BE2C (cell line): ENCODE data around the gene POLDIP2.

ENCODE experiments used
- DNase-seq: peaks from one replicate; pipeline ENCODE4 v3.0.0-alpha.2; 2020
- H3K27me3 ChIP-seq: fragments of 250-450 bp; sonication (Bioruptor Pico); 2 replicates; pipeline ENCODE4 v1.5.1; 2020; ENCODE audit warnings: mild to moderate bottlenecking
- H3K36me3 ChIP-seq: fragments of 250-450 bp; sonication (Bioruptor Pico); 2 replicates; pipeline ENCODE4 v1.5.1; 2020; ENCODE audit warnings: mild to moderate bottlenecking
- H3K4me1 ChIP-seq: fragments of 250-450 bp; sonication (Bioruptor Pico); 2 replicates; pipeline ENCODE4 v1.5.1; 2020
- H3K4me3 ChIP-seq: 2 replicates; pipeline ENCODE4 v1.5.1; 2011; ENCODE audit warnings: low read depth, low read length
- H3K9me3 ChIP-seq: fragments of 250-450 bp; sonication (Bioruptor Pico); 2 replicates; pipeline ENCODE4 v1.5.1; 2020
- TF ChIP-seq, protein P1 (sequence below): IDR thresholded peaks from 2 replicates; pipeline ENCODE4 v1.5.1; 2012; ENCODE audit warnings: mild to moderate bottlenecking, low read depth, low read length

POLDIP2 gene

DNA sequence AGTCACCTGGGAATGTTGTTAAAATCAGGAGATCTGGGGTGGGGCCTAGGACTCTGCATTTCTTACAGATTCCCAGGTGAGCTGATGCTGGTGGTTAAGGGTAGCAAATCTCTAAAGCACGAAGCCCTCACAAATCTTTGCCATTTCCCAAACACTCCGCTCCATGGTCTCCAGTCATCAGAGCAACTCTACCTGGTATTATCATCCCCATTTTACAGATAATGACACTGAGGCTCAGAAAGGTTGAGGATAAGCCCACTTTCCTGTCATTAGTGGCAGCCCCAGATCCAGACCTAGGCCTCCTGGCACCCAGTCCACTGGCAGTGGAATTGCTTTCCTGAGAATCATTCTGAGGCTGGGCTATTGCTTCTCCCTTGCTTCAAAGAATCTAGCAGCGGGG is 39.9 kb upstream of the POLDIP2 start:
- Histone ChIP-seq H3K36me3 (peaks cover 2% of the 10 kb centered on the region; the same call in 1 of the 2 replicates), H3K9me3 (no peaks in the 10 kb centered on the region), H3K27me3 (no peaks in the 10 kb centered on the region), H3K4me3 (no peak overlapping the region), H3K4me1 (no peaks in the 10 kb centered on the region)
- no peak for DNase-seq
- TF ChIP-seq, protein P1, sequence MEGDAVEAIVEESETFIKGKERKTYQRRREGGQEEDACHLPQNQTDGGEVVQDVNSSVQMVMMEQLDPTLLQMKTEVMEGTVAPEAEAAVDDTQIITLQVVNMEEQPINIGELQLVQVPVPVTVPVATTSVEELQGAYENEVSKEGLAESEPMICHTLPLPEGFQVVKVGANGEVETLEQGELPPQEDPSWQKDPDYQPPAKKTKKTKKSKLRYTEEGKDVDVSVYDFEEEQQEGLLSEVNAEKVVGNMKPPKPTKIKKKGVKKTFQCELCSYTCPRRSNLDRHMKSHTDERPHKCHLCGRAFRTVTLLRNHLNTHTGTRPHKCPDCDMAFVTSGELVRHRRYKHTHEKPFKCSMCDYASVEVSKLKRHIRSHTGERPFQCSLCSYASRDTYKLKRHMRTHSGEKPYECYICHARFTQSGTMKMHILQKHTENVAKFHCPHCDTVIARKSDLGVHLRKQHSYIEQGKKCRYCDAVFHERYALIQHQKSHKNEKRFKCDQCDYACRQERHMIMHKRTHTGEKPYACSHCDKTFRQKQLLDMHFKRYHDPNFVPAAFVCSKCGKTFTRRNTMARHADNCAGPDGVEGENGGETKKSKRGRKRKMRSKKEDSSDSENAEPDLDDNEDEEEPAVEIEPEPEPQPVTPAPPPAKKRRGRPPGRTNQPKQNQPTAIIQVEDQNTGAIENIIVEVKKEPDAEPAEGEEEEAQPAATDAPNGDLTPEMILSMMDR: no peak

DNA sequence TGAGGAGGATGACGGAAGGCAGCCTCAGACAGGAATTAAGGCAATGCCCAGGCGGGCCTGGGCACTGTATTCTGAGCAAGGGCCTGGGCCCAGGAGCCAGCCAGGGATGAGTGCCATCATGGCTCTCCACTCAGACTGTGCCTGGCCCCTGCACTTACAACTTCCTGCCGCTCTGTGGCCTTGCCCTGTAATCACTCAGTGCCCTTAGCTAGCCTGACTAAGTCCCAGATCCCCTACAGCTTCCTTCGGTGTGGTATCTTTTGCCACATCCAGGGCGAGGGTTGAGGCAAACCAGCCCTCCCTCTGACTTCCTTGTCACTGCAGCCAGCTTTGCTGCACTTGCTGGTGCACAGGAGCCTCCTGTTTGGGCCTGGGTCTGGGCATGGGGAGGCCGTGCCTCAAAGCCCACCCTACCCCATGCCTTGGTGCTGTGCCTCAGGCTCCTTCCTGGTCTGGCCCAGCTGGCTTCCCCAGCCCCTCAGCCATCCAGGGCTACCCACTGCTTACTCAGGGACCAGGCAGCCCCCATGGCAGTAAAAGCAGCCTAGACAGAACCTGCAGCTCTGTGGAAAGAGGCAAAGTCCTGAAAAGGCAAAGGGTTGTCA is 39.4 kb upstream of the POLDIP2 start:
- Histone ChIP-seq H3K27me3 (no peaks in the 10 kb centered on the region), H3K4me3 (no peak overlapping the region), H3K36me3 (peaks cover 2% of the 10 kb centered on the region; the same call in 1 of the 2 replicates), H3K9me3 (no peaks in the 10 kb centered on the region), H3K4me1 (no peaks in the 10 kb centered on the region)
- TF ChIP-seq, protein P1: no peak
- DNase-seq: no peak

DNA sequence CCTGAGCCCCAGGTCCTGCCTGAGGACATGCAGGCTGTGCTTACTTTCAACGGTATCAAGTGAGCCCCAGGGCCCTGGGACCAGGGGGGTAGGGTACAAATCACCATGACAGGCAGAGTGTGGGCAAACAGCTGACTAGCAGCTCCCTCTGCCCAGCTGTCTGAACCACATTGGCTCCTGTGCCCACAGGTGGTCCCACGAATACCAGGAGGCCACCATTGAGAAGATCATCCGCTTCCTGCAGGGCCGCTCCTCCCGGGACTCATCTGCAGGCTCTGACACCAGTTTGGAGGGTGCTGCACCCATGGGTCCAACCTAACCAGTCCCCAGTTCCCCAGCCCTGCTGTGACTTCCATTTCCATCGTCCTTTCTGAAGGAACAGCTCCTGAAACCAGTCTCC is 38.6 kb upstream of the POLDIP2 start:
- Histone ChIP-seq H3K4me1 (no peaks in the 10 kb centered on the region), H3K9me3 (no peaks in the 10 kb centered on the region), H3K36me3 (peaks cover 2% of the 10 kb centered on the region; the same call in 1 of the 2 replicates), H3K4me3 (no peak overlapping the region), H3K27me3 (no peaks in the 10 kb centered on the region)
- DNase-seq: no peak
- TF ChIP-seq, protein P1: no peak

DNA sequence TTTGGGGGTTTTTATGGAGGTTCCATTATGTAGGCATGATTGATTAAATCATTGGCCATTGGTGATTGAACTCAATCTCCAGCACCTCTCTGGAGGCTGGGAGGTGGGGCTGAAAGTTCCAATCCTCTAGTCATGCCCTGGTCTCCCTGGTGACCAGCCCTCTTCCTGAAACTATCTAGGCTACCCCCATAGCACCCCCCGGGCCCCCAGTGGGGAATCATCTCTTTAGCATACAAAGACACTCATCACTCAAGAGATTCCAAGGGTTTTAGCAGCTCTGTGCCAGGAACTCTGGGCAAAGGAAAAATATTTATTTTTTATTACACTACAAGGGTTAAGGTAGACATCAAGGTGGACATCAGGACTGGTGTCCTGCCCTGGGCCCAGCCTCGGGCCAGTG is 38.1 kb upstream of the POLDIP2 start:
- Histone ChIP-seq H3K9me3 (no peaks in the 10 kb centered on the region), H3K4me1 (no peaks in the 10 kb centered on the region), H3K27me3 (no peaks in the 10 kb centered on the region), H3K36me3 (peaks cover 2% of the 10 kb centered on the region; the same call in 1 of the 2 replicates), H3K4me3 (no peak overlapping the region)
- TF ChIP-seq, protein P1: no peak
- DNase-seq: no peak

DNA sequence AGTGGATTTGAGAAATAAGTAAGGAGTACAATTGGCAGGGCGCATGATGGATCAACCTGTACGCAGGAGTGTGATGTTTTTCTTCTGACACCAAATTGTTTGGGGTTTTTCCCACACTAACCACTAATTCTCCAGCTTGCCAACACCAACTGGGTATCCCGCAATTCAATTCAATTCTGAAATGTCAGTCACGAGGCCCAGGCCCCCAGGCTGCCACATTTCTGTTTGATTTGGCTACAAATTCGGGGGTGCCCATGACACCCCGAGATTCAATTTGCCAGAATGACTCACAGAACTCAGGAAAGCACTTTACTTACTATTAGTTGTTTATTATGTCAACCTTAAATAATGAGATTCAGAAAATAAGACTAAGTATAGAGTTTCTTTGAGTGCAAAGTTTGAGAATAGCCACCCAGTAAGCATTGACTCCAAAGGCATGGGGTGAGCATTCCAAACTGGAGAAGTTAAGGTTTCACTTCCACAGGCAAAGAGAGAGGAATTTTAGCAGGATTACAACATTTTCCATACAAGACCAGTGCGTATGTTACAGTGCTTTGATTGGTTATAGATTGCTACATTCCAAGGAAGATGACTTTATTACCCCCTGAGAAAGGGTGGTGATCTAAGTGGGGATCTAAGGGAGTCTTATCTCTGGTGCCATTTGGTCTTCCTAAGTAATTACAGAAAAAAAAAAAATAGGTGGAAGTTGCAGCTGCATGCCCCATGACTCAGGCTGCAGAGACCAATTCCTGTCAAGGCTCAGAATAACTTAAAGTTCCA is 37.2 kb upstream of the POLDIP2 start:
- Histone ChIP-seq H3K36me3 (peaks cover 5% of the 10 kb centered on the region), H3K4me3 (no peak overlapping the region), H3K27me3 (no peaks in the 10 kb centered on the region), H3K4me1 (no peaks in the 10 kb centered on the region), H3K9me3 (no peaks in the 10 kb centered on the region)
- TF ChIP-seq, protein P1: no peak
- DNase-seq: no peak

DNA sequence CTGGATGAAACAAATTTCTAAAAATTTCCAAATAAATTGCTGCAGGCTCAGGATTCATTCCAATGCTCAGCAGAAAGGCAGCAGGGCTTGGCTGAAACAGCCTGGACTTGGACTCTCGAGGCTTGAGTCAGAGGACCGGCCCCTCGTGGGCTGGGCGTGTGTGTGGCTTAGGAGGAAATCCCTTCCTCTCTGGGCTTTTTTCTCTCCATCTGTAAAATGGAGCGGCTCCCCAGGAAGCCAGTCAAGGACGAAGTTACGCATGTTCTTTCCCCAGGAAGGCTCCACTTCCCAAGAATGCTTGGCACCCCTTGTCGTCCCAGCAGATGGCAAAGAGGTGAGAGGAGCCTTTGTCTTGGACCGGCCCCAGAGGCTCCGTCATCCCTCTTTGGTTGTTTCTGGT is 35.2 kb upstream of the POLDIP2 start:
- Histone ChIP-seq H3K9me3 (no peaks in the 10 kb centered on the region), H3K27me3 (no peaks in the 10 kb centered on the region), H3K36me3 (peaks cover 10% of the 10 kb centered on the region), H3K4me1 (no peaks in the 10 kb centered on the region), H3K4me3 (no peak overlapping the region)
- TF ChIP-seq, protein P1: no peak
- no peak for DNase-seq
